ENCODE data around the gene CCDC33. TPM values are rescaled to one million over a fixed set of nuclear protein-coding genes. Genes with fewer than 3 reads are reported as not detected.

Gene CCDC33
- total RNA-seq, 1 experiment from 2014 or later = not detected

- DNase-seq (ENCODE audit: low read depth) = peak; percentile 34
Observed at GRCh38 chr15:74311734-74312444, 75.8 kb downstream of the CCDC33 start.

DNA sequence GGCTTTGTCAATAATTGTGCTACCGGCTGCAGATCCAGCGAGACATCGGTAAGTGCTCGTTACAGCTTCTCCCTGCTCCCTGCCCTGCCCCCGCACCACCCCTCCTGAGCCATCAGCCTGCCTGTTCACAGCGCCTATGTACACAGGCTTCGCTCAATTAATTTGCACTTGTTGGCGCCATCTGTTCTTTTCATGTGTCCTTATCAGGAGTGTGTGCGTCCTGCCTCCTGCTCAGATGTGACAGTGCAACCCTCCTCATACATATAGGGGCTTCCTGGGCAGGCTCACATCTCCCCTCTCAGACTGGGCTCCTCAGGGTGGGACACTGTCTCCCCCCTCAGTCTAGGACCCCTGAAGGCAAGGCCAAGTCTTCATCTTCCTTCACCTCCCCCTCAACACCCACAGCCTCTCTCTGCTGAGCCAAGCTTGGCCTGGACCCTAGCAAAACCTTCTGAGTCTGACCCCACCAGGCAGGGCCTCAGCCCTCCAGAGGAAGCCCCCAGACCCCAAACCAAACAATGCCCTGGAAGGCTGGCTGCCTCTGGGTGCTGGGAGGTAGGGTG lies 76.4 kb downstream of the CCDC33 start:
- no peak for DNase-seq (ENCODE audit: low read depth)

- no peak for DNase-seq (ENCODE audit: low read depth)
Observed at GRCh38 chr15:74313889-74314288, 77.8 kb downstream of the CCDC33 start.

DNA sequence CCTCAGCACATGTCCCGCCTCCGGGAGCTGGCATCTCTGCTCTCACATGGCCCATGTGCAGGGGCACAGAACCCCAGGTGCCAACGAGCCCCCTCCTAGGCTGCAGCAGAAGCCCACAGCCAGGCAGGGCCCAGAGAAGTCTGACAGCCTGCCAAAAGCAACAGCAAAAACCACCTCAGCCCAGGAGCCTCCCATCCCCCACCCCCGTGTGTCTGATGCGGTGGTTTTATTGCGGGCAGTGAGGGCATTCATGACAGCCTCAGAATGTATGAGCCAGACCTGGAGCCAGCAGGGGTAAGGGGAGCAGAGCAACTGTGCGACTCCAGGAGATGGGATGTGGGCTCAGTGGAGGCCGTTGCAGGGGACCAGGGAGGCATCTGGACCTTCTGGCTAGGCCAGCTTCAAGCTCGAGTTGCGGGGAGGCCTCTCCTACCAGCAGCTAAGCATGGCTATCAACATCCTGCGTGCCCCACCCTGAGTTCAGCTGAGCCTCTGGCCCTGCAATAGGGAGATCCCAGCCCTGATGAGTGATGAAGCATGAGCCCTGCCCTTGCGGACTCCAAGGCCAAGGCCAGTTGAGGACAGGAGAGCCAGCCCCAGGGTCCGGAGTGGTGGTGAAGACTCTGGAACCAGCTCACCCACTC lies 78.8 kb downstream of the CCDC33 start:
- no peak for DNase-seq (ENCODE audit: low read depth)

DNA sequence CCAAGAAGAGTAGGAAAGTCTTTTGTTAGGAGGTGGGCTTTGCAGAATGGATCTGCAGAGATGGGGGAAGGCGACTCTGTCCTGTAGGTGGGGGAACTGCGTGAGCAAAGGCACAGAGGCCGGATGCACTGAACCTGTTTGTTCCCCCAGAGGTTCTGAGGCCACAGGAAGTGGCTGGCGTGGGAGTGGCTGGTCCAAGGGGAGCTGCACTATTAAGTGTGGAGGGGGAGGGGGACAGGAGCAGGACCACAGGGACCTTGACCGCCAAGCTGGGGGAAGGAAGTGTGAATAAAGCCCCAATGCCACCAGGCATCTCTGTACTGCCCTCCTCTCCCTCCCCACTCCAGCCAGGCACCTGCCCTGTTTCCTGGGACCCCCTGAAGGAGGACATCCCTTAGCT lies 79.5 kb downstream of the CCDC33 start:
- DNase-seq (ENCODE audit: low read depth) = no peak

- DNase-seq (ENCODE audit: low read depth) = no peak
Observed at GRCh38 chr15:74316141-74316540, 80.0 kb downstream of the CCDC33 start.

DNA sequence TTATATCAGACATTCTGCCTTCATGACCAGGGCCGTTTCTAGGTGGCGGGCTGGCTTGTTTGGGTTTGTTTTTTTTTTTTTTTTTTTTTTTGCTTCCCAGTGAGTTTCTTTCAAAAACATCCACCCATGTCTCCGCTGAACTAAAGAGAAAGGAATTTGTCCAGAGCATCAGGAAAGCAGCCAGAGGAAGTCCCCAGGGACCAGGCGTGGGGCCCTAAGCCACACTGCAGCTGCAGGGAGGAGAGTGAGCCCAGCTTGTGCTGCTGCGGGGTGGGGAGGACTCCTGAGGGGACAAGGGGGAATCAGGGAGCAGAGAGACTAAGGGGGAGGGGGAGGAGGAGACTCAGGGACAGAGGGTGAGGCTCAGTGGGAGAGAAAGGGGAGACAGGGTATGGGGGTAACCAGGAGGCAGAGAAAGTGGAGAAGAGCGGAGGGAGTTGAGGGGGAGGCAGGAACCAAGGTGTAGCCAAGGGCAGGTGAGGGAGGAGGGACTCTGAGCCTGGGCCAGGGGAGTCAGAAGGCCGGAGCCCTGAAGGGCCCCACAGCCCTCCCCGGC lies 81.8 kb downstream of the CCDC33 start:
- peak; percentile 93 for DNase-seq (ENCODE audit: low read depth)

GRCh38 chr15:74318376-74319137 lies 82.4 kb downstream of the CCDC33 start:
- DNase-seq (ENCODE audit: low read depth) = no peak

DNA sequence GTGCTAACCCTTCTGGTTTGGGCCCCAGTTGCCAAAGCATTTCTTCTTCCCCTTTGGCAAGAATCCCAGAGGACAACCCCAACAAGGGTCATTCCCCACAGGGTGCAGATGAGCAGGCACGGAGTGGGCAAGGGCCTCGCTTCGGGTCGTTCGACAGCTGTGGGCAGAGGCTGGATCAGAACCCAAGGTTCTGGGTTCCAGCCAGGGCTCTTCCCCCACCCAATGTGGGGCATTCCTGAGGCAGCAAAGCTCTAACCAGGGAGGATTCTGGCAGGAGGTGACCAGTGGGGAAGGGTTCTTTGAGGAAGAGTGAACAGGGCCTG lies 83.0 kb downstream of the CCDC33 start:
- DNase-seq (ENCODE audit: low read depth) = no peak

DNA sequence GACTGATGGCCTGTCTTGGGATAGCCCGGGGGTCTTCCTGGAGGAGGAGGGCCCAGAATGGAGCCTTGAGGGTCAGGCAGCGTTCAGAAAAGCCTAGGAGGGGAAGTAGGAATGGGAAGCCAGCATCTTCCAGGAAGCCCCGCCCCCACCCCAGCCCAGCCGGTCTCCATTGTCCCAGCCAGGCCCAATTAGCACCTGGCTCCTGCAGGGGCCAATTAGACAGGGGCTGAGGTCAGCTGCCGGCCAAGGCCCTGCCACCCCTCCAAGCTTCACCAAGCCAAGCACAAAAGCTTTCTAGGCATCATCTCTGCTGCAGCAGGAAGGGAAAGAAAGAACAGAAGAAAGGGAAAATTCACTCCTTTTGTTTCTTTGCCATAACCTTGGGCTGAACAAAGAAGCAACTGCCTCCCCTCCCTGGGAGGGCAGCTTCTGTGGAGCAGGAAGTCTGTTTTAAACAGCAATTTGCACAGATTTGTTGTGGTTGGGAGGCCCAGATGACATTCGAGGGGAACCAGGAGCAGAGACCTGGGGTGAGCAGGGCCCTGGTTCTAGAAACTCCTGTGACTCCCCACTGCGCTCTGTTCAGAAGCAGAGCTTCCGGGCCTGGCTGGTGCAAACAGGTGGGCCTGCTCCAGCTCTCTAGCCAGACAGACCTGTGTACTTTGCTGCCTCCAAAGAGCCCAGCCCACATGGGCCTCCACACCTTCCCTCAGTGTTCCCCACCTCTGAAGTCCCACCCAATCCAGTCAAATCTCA lies 83.6 kb downstream of the CCDC33 start:
- no peak for DNase-seq (ENCODE audit: low read depth)

GRCh38 chr15:74320352-74321247 lies 84.5 kb downstream of the CCDC33 start:
- DNase-seq (ENCODE audit: low read depth) = peak; percentile 31

DNA sequence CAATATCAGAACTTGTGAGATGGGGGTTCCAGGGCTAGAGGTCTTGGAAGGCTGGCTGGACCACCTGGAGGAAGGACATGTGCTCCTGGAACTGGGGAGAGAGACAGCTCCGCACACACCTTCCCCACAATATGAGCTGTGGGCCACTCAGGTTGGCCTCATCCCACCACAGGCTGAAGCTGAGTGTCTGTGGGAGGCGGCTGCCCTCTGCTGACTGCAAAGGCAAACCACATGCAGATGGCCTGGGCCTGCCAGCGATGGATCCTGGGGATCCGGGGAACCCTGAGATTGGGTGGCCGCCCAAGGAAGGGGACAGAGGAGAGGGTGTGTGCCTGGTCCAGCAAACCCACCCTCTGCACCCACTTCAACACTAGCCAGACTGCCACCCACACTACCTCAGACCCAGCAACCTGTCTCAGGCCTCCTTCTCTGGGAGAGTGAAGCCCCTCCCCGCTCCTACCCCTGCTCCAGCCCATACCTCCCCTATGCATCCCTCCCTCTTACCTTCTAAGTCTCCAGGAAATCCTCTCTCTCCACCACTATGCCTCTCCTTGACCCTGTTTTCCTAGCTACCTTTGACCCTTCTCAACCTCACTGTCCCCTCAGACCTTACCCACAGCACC lies 86.5 kb downstream of the CCDC33 start:
- peak; percentile 46 for DNase-seq (ENCODE audit: low read depth)

DNA sequence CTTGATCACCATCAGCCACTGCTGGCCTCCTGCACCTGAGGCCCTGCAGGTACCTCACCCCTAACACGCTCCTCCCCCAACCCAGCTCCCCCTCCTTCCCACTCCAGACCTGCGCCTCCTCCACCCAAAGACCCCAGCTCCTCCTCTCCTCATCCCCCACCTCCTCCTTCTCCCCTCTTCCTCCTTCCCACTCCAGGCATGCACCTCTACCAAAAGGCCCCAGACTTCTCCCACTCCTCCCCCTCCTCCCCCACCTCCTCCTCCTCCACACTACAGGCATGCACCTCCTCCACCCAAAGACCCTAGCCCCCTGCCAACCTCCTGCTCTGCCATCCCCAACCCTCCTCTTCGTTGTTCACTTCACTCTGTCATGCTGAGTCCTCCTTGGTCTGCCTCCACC lies 88.6 kb downstream of the CCDC33 start:
- DNase-seq (ENCODE audit: low read depth) = no peak

DNA sequence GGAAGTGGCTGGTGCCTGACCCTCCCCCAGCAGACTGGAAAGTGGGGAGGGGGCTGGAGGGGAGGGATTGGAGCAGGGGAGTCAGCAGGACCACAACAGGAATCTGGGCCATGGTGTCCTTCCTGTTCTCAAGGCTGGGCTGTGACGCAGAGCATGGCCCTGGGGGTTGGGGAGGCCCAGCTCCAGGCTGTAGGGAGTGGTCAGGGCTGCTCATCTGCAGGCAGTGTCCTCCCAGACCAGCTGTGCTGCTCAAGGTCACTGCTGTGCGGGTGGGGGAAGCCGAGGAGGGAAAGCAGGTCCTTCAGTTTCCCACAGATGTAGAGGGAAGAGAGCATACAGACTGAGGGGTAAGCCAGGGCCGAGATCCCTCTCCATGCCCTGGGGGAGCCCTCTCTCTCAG lies 90.6 kb downstream of the CCDC33 start:
- no peak for DNase-seq (ENCODE audit: low read depth)

- peak; percentile 46 for DNase-seq (ENCODE audit: low read depth)
Observed at GRCh38 chr15:74327756-74328155, 91.6 kb downstream of the CCDC33 start.

- no peak for DNase-seq (ENCODE audit: low read depth)
Observed at GRCh38 chr15:74328331-74329056, 92.4 kb downstream of the CCDC33 start.

GRCh38 chr15:74330861-74331408 lies 94.8 kb downstream of the CCDC33 start:
- no peak for DNase-seq (ENCODE audit: low read depth)

- no peak for DNase-seq (ENCODE audit: low read depth)
Observed at GRCh38 chr15:74332011-74332410, 95.9 kb downstream of the CCDC33 start.

DNA sequence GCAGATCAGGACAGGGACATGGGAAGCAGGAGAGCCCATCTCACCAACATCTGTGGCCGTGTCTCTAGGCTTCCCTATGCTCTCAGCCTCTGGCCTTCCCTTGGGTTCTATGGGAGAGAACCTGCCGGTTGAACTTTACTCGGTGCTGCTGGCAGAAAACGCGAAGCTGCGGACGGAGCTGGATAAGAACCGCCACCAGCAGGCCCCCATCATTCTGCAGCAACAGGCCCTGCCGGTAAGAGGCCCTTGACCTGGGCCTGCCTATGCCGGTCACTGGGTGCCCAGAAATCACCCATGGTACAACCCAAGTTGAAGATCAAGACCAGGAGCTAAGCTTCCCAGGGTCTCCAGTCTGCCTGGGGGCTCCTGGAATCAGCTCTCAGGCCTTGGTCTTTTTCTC lies 96.5 kb downstream of the CCDC33 start:
- DNase-seq (ENCODE audit: low read depth) = no peak
